GM23338 (cell line): ENCODE results near the gene COPS6. TPM values are rescaled to one million over a fixed set of nuclear protein-coding genes. Genes with fewer than 3 reads are reported as not detected.
A peak's percentile ranks its signal among the peaks of the same experiment; 100 is the strongest.

Source experiments
- ATAC-seq: fragments of 200-7000 bp; cut with Tn5 transposase; 3 replicates; pipeline ENCODE4 v1.9.1; 2020
- DNase-seq: peaks from one replicate; pipeline ENCODE4 v3.0.0-alpha.2; 2015; ENCODE audit warnings: low spot score
- H2AFZ ChIP-seq: fragments of 200-600 bp; sonication (generic); 2 replicates; pipeline ENCODE4 v1.8.0; 2016; ENCODE audit warnings: antibody characterized with exemption, mild to moderate bottlenecking, moderate library complexity
- H3F3A ChIP-seq: fragments of 200-600 bp; sonication (generic); replicated peaks from 2 replicates; pipeline ENCODE4 v1.8.0; 2017; ENCODE audit warnings: antibody characterized with exemption, mixed run types, low read depth
- H3K27ac ChIP-seq: fragments of 200-600 bp; sonication (generic); 2 replicates; pipeline ENCODE4 v1.6.1; 2016; ENCODE audit warnings: low read depth
- H3K27me3 ChIP-seq: fragments of 200-600 bp; sonication (generic); 2 replicates; pipeline ENCODE4 v1.8.0; 2016; ENCODE audit warnings: mild to moderate bottlenecking, mixed run types, moderate library complexity; ENCODE audit not compliant: insufficient read depth
- H3K36me3 ChIP-seq: fragments of 200-600 bp; sonication (generic); 2 replicates; pipeline ENCODE4 v1.8.0; 2016; ENCODE audit warnings: mild to moderate bottlenecking; ENCODE audit not compliant: insufficient read depth
- H3K4me1 ChIP-seq: fragments of 200-600 bp; sonication (generic); 2 replicates; pipeline ENCODE4 v1.8.0; 2016; ENCODE audit warnings: mild to moderate bottlenecking, moderate library complexity; ENCODE audit not compliant: insufficient read depth
- H3K4me2 ChIP-seq: fragments of 200-600 bp; sonication (generic); 2 replicates; pipeline ENCODE4 v1.7.1; 2017; ENCODE audit warnings: mixed run types
- H3K4me3 ChIP-seq: fragments of 200-600 bp; sonication (generic); 2 replicates; pipeline ENCODE4 v1.6.1; 2016; ENCODE audit warnings: mixed run types
- H3K79me2 ChIP-seq: fragments of 200-600 bp; sonication (generic); replicated peaks from 2 replicates; pipeline ENCODE4 v1.8.0; 2017; ENCODE audit warnings: mild to moderate bottlenecking; ENCODE audit not compliant: insufficient read depth
- H3K9me2 ChIP-seq: fragments of 200-600 bp; sonication (generic); 2 replicates; pipeline ENCODE4 v1.8.0; 2017; ENCODE audit not compliant: insufficient read depth
- H4K20me1 ChIP-seq: fragments of 200-600 bp; sonication (generic); replicated peaks from 2 replicates; pipeline ENCODE4 v1.8.0; 2017; ENCODE audit warnings: mild to moderate bottlenecking; ENCODE audit not compliant: insufficient read depth
- H3K27ac Mint-ChIP-seq: 2 replicates; pipeline ENCODE4 v1.8.0; 2020; ENCODE audit warnings: inconsistent platforms, mild to moderate bottlenecking, moderate library complexity, mixed read lengths
- H3K27me3 Mint-ChIP-seq: 3 replicates; pipeline ENCODE4 v1.8.0; 2022; ENCODE audit warnings: low read depth, mild to moderate bottlenecking, moderate library complexity, mixed read lengths, inconsistent platforms; ENCODE audit not compliant: insufficient read depth, poor library complexity
- H3K36me3 Mint-ChIP-seq: 3 replicates; pipeline ENCODE4 v1.8.0; 2021; ENCODE audit warnings: low read depth, mild to moderate bottlenecking, inconsistent platforms, moderate library complexity, mixed read lengths
- H3K4me1 Mint-ChIP-seq: 3 replicates; pipeline ENCODE4 v1.8.0; 2020; ENCODE audit warnings: mild to moderate bottlenecking, inconsistent platforms, mixed read lengths
- H3K4me3 Mint-ChIP-seq: 3 replicates; pipeline ENCODE4 v1.8.0; 2021; ENCODE audit warnings: moderate library complexity, mild to moderate bottlenecking, inconsistent platforms, mixed read lengths
- H3K9me3 Mint-ChIP-seq: 3 replicates; pipeline ENCODE4 v1.8.0; 2020; ENCODE audit warnings: moderate library complexity, mild to moderate bottlenecking, inconsistent platforms, mixed read lengths
- CREB1 ChIP-seq: fragments of 250-450 bp; sonication (Bioruptor Pico); IDR thresholded peaks from 2 replicates; pipeline ENCODE4 v1.5.0; 2020; ENCODE audit warnings: low read depth, mild to moderate bottlenecking, moderate library complexity
- ETS1 ChIP-seq: IDR thresholded peaks from 2 replicates; pipeline ENCODE4 v1.6.1; 2016; ENCODE audit warnings: antibody characterized with exemption
- EZH2 ChIP-seq: fragments of 200-600 bp; sonication (generic); IDR thresholded peaks from one replicate; pipeline ENCODE4 v1.8.0; 2017; ENCODE audit warnings: antibody characterized with exemption, mild to moderate bottlenecking, low read depth; ENCODE audit not compliant: unreplicated experiment
- EZH2phosphoT487 ChIP-seq: fragments of 200-600 bp; sonication (generic); IDR thresholded peaks from one replicate; pipeline ENCODE4 v1.8.1; 2018; ENCODE audit warnings: antibody characterized with exemption; ENCODE audit not compliant: unreplicated experiment
- JUNB ChIP-seq: IDR thresholded peaks from one replicate; pipeline ENCODE4 v1.6.1; 2016; ENCODE audit warnings: antibody characterized with exemption; ENCODE audit not compliant: unreplicated experiment
- NANOG ChIP-seq: IDR thresholded peaks from 2 replicates; pipeline ENCODE4 v1.6.1; 2016; ENCODE audit warnings: antibody characterized with exemption, borderline replicate concordance
- POLR2AphosphoS5 ChIP-seq: IDR thresholded peaks from 2 replicates; pipeline ENCODE4 v1.6.1; 2016; ENCODE audit warnings: antibody characterized with exemption, low read depth
- STAT1 ChIP-seq: IDR thresholded peaks from one replicate; pipeline ENCODE4 v1.6.1; 2016; ENCODE audit warnings: antibody characterized with exemption; ENCODE audit not compliant: unreplicated experiment
- ZNF114 ChIP-seq: fragments of 250-450 bp; sonication (Bioruptor Pico); IDR thresholded peaks from 2 replicates; pipeline ENCODE4 v1.5.0; 2020; ENCODE audit warnings: mild to moderate bottlenecking, moderate library complexity
- ZNF331 ChIP-seq: fragments of 250-450 bp; sonication (Bioruptor Pico); IDR thresholded peaks from 2 replicates; pipeline ENCODE4 v1.5.0; 2020; ENCODE audit warnings: low read depth, mild to moderate bottlenecking, moderate library complexity
- polyA plus RNA-seq: library from polyadenylated mRNA; unstranded; fragments of >200 nt; fragmentation: Nextera tagmentation; extraction: Ambion mirVana; gene quantifications from 2 replicates; pipeline ENCODE4 v1.2.1, GENCODE V29; 2016
- total RNA-seq: library from RNA; depleted of rRNA; stranded (reverse); fragments of >200 nt; shearing (Covaris generic); gene quantifications from 2 replicates; pipeline ENCODE4 v1.2.3, GENCODE V29; 2014
- TF ChIP-seq, protein P1 (sequence below): IDR thresholded peaks from one replicate; pipeline ENCODE4 v1.6.1; 2018; ENCODE audit warnings: antibody characterized with exemption; ENCODE audit not compliant: unreplicated experiment
- TF ChIP-seq, protein P2 (sequence below): fragments of 250-450 bp; sonication (Bioruptor Pico); IDR thresholded peaks from 2 replicates; pipeline ENCODE4 v1.5.0; 2020; ENCODE audit warnings: mild to moderate bottlenecking, moderate library complexity
- TF ChIP-seq, protein P3 (sequence below), 2 experiments: fragments of 200-600 bp in 1 of 2; sonication (generic) in 1 of 2; conservative IDR thresholded peaks; 2 replicates each; pipeline versions ENCODE4 v1.5.1 to v1.6.1; 2016 to 2017; ENCODE audit warnings: antibody characterized with exemption in 2 of 2, low read depth in 2 of 2, mild to moderate bottlenecking in 2 of 2, moderate library complexity in 1 of 2

Gene COPS6
- total and polyA plus RNA-seq, 2 experiments from 2014 or later = 89.8 to 198 TPM

DNA sequence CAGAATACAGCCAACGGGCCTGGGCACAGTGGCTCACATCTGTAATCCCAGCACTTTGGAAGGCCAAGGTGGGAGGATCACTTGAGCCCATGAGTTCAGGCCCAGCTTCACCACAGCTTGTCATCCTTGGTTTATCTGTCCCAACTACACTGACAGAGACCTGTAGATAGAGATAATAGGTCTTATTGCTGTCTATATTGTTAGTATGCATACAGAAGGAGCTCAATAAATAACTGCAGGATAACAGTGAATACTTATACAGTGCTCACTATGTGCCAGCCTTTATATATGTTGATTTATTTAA lies 31.9 kb downstream of the COPS6 start:
- H3K9me2 ChIP-seq = no peaks in the 10 kb centered on the region
- ATAC-seq (no peak), DNase-seq (no peak)
- Mint-ChIP-seq H3K9me3 (no peaks in the 10 kb centered on the region; the same call in 2 of the 3 replicates), H3K4me3 (peak overlapping the region; percentile 94), H3K27ac (peak overlapping the region; percentile 18; the same call in 1 of the 2 replicates), H3K36me3 (peaks cover 23% of the 10 kb centered on the region; the same call in 2 of the 3 replicates), H3K4me1 (peaks cover 8% of the 10 kb centered on the region; the same call in 2 of the 3 replicates), H3K27me3 (peaks cover 14% of the 10 kb centered on the region)
- 0 out of 2 replicates have a peak overlapping the region, but pooled peaks have one; percentile 37 for H3K27ac ChIP-seq
- no peak for TF ChIP-seq ZNF114
- TF ChIP-seq JUNB = no peak
- TF ChIP-seq ETS1 = no peak
- TF ChIP-seq, protein P1, sequence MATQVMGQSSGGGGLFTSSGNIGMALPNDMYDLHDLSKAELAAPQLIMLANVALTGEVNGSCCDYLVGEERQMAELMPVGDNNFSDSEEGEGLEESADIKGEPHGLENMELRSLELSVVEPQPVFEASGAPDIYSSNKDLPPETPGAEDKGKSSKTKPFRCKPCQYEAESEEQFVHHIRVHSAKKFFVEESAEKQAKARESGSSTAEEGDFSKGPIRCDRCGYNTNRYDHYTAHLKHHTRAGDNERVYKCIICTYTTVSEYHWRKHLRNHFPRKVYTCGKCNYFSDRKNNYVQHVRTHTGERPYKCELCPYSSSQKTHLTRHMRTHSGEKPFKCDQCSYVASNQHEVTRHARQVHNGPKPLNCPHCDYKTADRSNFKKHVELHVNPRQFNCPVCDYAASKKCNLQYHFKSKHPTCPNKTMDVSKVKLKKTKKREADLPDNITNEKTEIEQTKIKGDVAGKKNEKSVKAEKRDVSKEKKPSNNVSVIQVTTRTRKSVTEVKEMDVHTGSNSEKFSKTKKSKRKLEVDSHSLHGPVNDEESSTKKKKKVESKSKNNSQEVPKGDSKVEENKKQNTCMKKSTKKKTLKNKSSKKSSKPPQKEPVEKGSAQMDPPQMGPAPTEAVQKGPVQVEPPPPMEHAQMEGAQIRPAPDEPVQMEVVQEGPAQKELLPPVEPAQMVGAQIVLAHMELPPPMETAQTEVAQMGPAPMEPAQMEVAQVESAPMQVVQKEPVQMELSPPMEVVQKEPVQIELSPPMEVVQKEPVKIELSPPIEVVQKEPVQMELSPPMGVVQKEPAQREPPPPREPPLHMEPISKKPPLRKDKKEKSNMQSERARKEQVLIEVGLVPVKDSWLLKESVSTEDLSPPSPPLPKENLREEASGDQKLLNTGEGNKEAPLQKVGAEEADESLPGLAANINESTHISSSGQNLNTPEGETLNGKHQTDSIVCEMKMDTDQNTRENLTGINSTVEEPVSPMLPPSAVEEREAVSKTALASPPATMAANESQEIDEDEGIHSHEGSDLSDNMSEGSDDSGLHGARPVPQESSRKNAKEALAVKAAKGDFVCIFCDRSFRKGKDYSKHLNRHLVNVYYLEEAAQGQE = no peak
- TF ChIP-seq, protein P2, sequence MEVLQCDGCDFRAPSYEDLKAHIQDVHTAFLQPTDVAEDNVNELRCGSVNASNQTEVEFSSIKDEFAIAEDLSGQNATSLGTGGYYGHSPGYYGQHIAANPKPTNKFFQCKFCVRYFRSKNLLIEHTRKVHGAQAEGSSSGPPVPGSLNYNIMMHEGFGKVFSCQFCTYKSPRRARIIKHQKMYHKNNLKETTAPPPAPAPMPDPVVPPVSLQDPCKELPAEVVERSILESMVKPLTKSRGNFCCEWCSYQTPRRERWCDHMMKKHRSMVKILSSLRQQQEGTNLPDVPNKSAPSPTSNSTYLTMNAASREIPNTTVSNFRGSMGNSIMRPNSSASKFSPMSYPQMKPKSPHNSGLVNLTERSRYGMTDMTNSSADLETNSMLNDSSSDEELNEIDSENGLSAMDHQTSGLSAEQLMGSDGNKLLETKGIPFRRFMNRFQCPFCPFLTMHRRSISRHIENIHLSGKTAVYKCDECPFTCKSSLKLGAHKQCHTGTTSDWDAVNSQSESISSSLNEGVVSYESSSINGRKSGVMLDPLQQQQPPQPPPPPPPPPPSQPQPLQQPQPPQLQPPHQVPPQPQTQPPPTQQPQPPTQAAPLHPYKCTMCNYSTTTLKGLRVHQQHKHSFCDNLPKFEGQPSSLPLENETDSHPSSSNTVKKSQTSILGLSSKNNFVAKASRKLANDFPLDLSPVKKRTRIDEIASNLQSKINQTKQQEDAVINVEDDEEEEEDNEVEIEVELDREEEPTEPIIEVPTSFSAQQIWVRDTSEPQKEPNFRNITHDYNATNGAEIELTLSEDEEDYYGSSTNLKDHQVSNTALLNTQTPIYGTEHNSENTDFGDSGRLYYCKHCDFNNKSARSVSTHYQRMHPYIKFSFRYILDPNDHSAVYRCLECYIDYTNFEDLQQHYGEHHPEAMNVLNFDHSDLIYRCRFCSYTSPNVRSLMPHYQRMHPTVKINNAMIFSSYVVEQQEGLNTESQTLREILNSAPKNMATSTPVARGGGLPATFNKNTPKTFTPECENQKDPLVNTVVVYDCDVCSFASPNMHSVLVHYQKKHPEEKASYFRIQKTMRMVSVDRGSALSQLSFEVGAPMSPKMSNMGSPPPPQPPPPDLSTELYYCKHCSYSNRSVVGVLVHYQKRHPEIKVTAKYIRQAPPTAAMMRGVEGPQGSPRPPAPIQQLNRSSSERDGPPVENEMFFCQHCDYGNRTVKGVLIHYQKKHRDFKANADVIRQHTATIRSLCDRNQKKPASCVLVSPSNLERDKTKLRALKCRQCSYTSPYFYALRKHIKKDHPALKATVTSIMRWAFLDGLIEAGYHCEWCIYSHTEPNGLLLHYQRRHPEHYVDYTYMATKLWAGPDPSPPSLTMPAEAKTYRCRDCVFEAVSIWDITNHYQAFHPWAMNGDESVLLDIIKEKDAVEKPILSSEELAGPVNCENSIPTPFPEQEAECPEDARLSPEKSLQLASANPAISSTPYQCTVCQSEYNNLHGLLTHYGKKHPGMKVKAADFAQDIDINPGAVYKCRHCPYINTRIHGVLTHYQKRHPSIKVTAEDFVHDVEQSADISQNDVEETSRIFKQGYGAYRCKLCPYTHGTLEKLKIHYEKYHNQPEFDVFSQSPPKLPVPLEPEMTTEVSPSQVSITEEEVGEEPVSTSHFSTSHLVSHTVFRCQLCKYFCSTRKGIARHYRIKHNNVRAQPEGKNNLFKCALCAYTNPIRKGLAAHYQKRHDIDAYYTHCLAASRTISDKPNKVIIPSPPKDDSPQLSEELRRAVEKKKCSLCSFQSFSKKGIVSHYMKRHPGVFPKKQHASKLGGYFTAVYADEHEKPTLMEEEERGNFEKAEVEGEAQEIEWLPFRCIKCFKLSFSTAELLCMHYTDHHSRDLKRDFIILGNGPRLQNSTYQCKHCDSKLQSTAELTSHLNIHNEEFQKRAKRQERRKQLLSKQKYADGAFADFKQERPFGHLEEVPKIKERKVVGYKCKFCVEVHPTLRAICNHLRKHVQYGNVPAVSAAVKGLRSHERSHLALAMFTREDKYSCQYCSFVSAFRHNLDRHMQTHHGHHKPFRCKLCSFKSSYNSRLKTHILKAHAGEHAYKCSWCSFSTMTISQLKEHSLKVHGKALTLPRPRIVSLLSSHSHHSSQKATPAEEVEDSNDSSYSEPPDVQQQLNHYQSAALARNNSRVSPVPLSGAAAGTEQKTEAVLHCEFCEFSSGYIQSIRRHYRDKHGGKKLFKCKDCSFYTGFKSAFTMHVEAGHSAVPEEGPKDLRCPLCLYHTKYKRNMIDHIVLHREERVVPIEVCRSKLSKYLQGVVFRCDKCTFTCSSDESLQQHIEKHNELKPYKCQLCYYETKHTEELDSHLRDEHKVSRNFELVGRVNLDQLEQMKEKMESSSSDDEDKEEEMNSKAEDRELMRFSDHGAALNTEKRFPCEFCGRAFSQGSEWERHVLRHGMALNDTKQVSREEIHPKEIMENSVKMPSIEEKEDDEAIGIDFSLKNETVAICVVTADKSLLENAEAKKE = no peak
- TF ChIP-seq, protein P3, sequence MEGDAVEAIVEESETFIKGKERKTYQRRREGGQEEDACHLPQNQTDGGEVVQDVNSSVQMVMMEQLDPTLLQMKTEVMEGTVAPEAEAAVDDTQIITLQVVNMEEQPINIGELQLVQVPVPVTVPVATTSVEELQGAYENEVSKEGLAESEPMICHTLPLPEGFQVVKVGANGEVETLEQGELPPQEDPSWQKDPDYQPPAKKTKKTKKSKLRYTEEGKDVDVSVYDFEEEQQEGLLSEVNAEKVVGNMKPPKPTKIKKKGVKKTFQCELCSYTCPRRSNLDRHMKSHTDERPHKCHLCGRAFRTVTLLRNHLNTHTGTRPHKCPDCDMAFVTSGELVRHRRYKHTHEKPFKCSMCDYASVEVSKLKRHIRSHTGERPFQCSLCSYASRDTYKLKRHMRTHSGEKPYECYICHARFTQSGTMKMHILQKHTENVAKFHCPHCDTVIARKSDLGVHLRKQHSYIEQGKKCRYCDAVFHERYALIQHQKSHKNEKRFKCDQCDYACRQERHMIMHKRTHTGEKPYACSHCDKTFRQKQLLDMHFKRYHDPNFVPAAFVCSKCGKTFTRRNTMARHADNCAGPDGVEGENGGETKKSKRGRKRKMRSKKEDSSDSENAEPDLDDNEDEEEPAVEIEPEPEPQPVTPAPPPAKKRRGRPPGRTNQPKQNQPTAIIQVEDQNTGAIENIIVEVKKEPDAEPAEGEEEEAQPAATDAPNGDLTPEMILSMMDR (conservative IDR thresholded peaks at IDR 0.05; ENCODE audit: low read depth in 2 of 2) = no peak
- no peak for TF ChIP-seq POLR2AphosphoS5
- no peak for TF ChIP-seq NANOG
- no peak for TF ChIP-seq STAT1
- TF ChIP-seq CREB1 (CRISPR knock-in tag) = no peak
- TF ChIP-seq EZH2 = no peak
- no peak for TF ChIP-seq EZH2phosphoT487
- TF ChIP-seq ZNF331 = no peak
- H2AFZ ChIP-seq = no peak overlapping the region
- H4K20me1 ChIP-seq = no peaks in the 10 kb centered on the region; the same call in 1 of the 2 replicates
- H3K4me3 ChIP-seq = peak overlapping the region; percentile 88
- peak overlapping the region; percentile 83 for H3K4me2 ChIP-seq
- H3K4me1 ChIP-seq = peaks cover 8% of the 10 kb centered on the region
- H3F3A ChIP-seq = peaks cover 24% of the 10 kb centered on the region
- no peaks in the 10 kb centered on the region for H3K27me3 ChIP-seq
- peaks cover 7% of the 10 kb centered on the region for H3K79me2 ChIP-seq
- no peaks in the 10 kb centered on the region for H3K36me3 ChIP-seq
